ENCODE measurements around the gene KCNJ4.

Gene KCNJ4

GRCh38 chr22:38469306-38469781 lies 14.3 kb upstream of the KCNJ4 start:
- DNase-seq = no peak

GRCh38 chr22:38468443-38469305 lies 13.7 kb upstream of the KCNJ4 start:
- peak; percentile 5 for DNase-seq

- DNase-seq = peak; percentile 58
Measured at GRCh38 chr22:38467904-38468442, 13.0 kb upstream of the KCNJ4 start, which contains the start of gene KDELR3. KDELR3 (plus strand) TSS chr22:38468096; CDS start chr22:38468234, 138 bp downstream.

- no peak for DNase-seq
Measured at GRCh38 chr22:38467438-38467903, 12.5 kb upstream of the KCNJ4 start.

GRCh38 chr22:38465673-38466490 lies 10.9 kb upstream of the KCNJ4 start:
- no peak for DNase-seq

GRCh38 chr22:38464992-38465672 lies 10.1 kb upstream of the KCNJ4 start:
- DNase-seq = no peak

GRCh38 chr22:38462960-38463784 lies 8.2 kb upstream of the KCNJ4 start:
- DNase-seq = no peak

- peak; percentile 61 for DNase-seq
Measured at GRCh38 chr22:38461414-38462081, 6.5 kb upstream of the KCNJ4 start.

- no peak for DNase-seq
Measured at GRCh38 chr22:38461057-38461413, 6.0 kb upstream of the KCNJ4 start.

- no peak for DNase-seq
Measured at GRCh38 chr22:38460426-38460840, 5.4 kb upstream of the KCNJ4 start.

GRCh38 chr22:38456841-38457699 lies 2.1 kb upstream of the KCNJ4 start:
- DNase-seq = no peak

- DNase-seq = no peak
Measured at GRCh38 chr22:38456272-38456835, 1.4 kb upstream of the KCNJ4 start.

- DNase-seq = peak; percentile 25
Measured at GRCh38 chr22:38455530-38456271, 702 bp upstream of the KCNJ4 start.

- DNase-seq = peak; percentile 22
Measured at GRCh38 chr22:38454353-38455075, 485 bp downstream of the KCNJ4 start.

- no peak for DNase-seq
Measured at GRCh38 chr22:38453996-38454352, 1.0 kb downstream of the KCNJ4 start.

GRCh38 chr22:38453066-38453672 lies 1.8 kb downstream of the KCNJ4 start:
- DNase-seq = no peak

GRCh38 chr22:38452373-38453065 lies 2.5 kb downstream of the KCNJ4 start:
- no peak for DNase-seq
